Posterior vena cava (tissue), 2 donors: ENCODE measurements around the gene ZNF776. TPM values are rescaled to one million over a fixed set of nuclear protein-coding genes. Genes with fewer than 3 reads are reported as not detected.

ENCODE experiments used
- total RNA-seq, 2 donors: library from RNA; stranded (reverse); fragmentation: NEBNext Ultra II Directional; extraction: Animal tissue kit (Norgen Biotek cat#: 25700); gene quantifications; one replicate each; pipeline ENCODE4 v1.2.1, GENCODE V29; 2021
- donor health status: DM: yes; HTN: yes; CAD: no.
- donor health status: DM: yes; HTN: yes; CAD: no.

The ZNF776 gene
- total RNA-seq, 2 donors from 2014 or later, result 9.4 to 11.1 TPM

Other genes with a start within 250 kb of the ZNF776 start
- gene ZNF773, start 246.9 kb upstream of the ZNF776 start, total RNA-seq, result 1 to 10 TPM; 5.7 to 7.2 TPM
- 1 to 10 TPM; 4.3 to 6.1 TPM for gene ZNF549, start 219.5 kb upstream of the ZNF776 start, total RNA-seq
- 1 to 10 TPM; 3.7 to 4.5 TPM for gene ZNF550, start 187.0 kb upstream of the ZNF776 start, total RNA-seq
- gene ZNF416, start 167.9 kb upstream of the ZNF776 start, total RNA-seq, result 1 to 10 TPM; 3.9 to 5.3 TPM
- gene ZIK1, start 162.7 kb upstream of the ZNF776 start, total RNA-seq, result 1 to 10 TPM; 4.5 to 5.0 TPM
- gene ZNF530, start 146.9 kb upstream of the ZNF776 start, total RNA-seq, result 1 to 10 TPM; 1.6 to 2.4 TPM
- gene ZNF134, start 132.6 kb upstream of the ZNF776 start, total RNA-seq, result 10 to 100 TPM; 14.9 to 18.0 TPM
- gene ZNF211, start 113.6 kb upstream of the ZNF776 start, total RNA-seq, result 1 to 10 TPM; 6.9 to 8.0 TPM
- under 1 TPM in 1 of 2 donors, not detected in 1; 0.10 TPM for gene ZSCAN4, start 77.9 kb upstream of the ZNF776 start, total RNA-seq
- gene ZNF551, start 64.8 kb upstream of the ZNF776 start, total RNA-seq, result 1 to 10 TPM; 4.8 to 7.7 TPM
- 1 to 10 TPM; 3.7 to 5.9 TPM for gene ZNF154, start 37.6 kb upstream of the ZNF776 start, total RNA-seq
- 1 to 10 TPM; 5.5 to 6.5 TPM for gene ZNF671, start 19.2 kb upstream of the ZNF776 start, total RNA-seq
- 10 to 100 TPM in 1 of 2 donors, 1 to 10 TPM in 1; 9.8 to 15.1 TPM for gene ZNF586, start 22.9 kb downstream of the ZNF776 start, total RNA-seq
- gene ZNF552, start 68.1 kb downstream of the ZNF776 start, total RNA-seq, result 1 to 10 TPM; 6.0 to 7.9 TPM
- 10 to 100 TPM; 11.8 to 13.0 TPM for gene ZNF587B, start 83.5 kb downstream of the ZNF776 start, total RNA-seq
- gene ZNF587, start 103.0 kb downstream of the ZNF776 start, total RNA-seq, result 10 to 100 TPM; 18.3 to 22.2 TPM
- 10 to 100 TPM; 10.7 to 13.3 TPM for gene ZNF814, start 142.2 kb downstream of the ZNF776 start, total RNA-seq
- 10 to 100 TPM; 12.6 to 13.5 TPM for gene ZNF417, start 169.8 kb downstream of the ZNF776 start, total RNA-seq
- 1 to 10 TPM; 5.6 to 6.5 TPM for gene ZNF418, start 188.6 kb downstream of the ZNF776 start, total RNA-seq
- gene ZNF256, start 200.9 kb downstream of the ZNF776 start, total RNA-seq, result 1 to 10 TPM; 6.6 to 6.8 TPM
- 1 to 10 TPM in 1 of 2 donors, under 1 TPM in 1; 0.74 to 1.0 TPM for gene C19orf18, start 227.7 kb downstream of the ZNF776 start, total RNA-seq